IMR-90 (cell line): ENCODE data around the gene PLXNA4. TPM values are rescaled to one million over a fixed set of nuclear protein-coding genes. Genes with fewer than 3 reads are reported as not detected.

Experiments
- ATAC-seq: fragments of 200-7000 bp; cut with Tn5 transposase; 2 replicates; pipeline ENCODE4 v1.9.1; 2020; ENCODE audit warnings: low read depth, mild to moderate bottlenecking, moderate library complexity
- BruUV-seq: library from RNA; stranded (reverse); fragments of 400-500 nt; replicated peaks from 2 replicates; lab custom pipeline; 2021; lab: Mats Ljungman, UMichigan
- CTCF ChIA-PET: fragments of 300-600 bp; formaldehyde crosslinking; extraction: SDS; loops from one replicate; lab custom pipeline; 2021; ENCODE audit warnings: antibody characterized with exemption; lab: Yijun Ruan, JAX
- POLR2A ChIA-PET: fragments of 300-600 bp; sonication (Branson Sonifier 250); formaldehyde crosslinking; loops from one replicate; lab custom pipeline; 2022; ENCODE audit warnings: antibody characterized with exemption; ENCODE audit not compliant: unreplicated experiment; lab: Charles Lee
- DNase-seq: peaks from one replicate; pipeline ENCODE4 v3.0.0; 2013
- H2AFZ ChIP-seq: replicated peaks from 2 replicates; pipeline ENCODE3; 2013; ENCODE audit warnings: low read length, mild to moderate bottlenecking; ENCODE audit not compliant: poor library complexity
- H2AK5ac ChIP-seq: 2 replicates; pipeline ENCODE4 v1.6.1; 2013; ENCODE audit warnings: low read depth, low read length, inconsistent platforms
- H2AK9ac ChIP-seq: replicated peaks from 2 replicates; pipeline ENCODE3; 2013; ENCODE audit warnings: mild to moderate bottlenecking, low read depth, low read length, moderate library complexity; ENCODE audit not compliant: poor library complexity
- H2BK120ac ChIP-seq: 2 replicates; pipeline ENCODE4 v1.6.1; 2013; ENCODE audit warnings: low read depth, low read length, inconsistent platforms
- H2BK15ac ChIP-seq: 3 replicates; pipeline ENCODE4 v1.6.1; 2013; ENCODE audit warnings: low read depth, low read length, inconsistent platforms
- H2BK20ac ChIP-seq: 2 replicates; pipeline ENCODE4 v1.6.1; 2013; ENCODE audit warnings: low read depth, mild to moderate bottlenecking, inconsistent platforms, low read length, moderate library complexity
- H2BK5ac ChIP-seq: 2 replicates; pipeline ENCODE4 v1.6.1; 2013; ENCODE audit warnings: mild to moderate bottlenecking, low read depth, low read length, inconsistent platforms; ENCODE audit not compliant: poor library complexity, severe bottlenecking
- H3K14ac ChIP-seq: replicated peaks from 2 replicates; pipeline ENCODE4 v1.6.1; 2013; ENCODE audit warnings: low read depth, low read length, inconsistent platforms
- H3K18ac ChIP-seq: 2 replicates; pipeline ENCODE4 v1.6.1; 2013; ENCODE audit warnings: low read depth, low read length, control low read depth
- H3K23ac ChIP-seq: 2 replicates; pipeline ENCODE4 v1.6.1; 2013; ENCODE audit warnings: low read depth, low read length, inconsistent platforms
- H3K27ac ChIP-seq: 2 replicates; pipeline ENCODE4 v1.5.1; 2013; ENCODE audit warnings: mild to moderate bottlenecking, control low read depth, low read length; ENCODE audit not compliant: insufficient read depth
- H3K27me3 ChIP-seq: 2 replicates; pipeline ENCODE4 v1.6.1; 2013; ENCODE audit warnings: low read length; ENCODE audit not compliant: control insufficient read depth, insufficient read depth
- H3K36me3 ChIP-seq: 2 replicates; pipeline ENCODE4 v1.6.1; 2013; ENCODE audit warnings: low read length, mixed read lengths; ENCODE audit not compliant: control insufficient read depth, insufficient read depth
- H3K4ac ChIP-seq: 2 replicates; pipeline ENCODE4 v1.6.1; 2013; ENCODE audit warnings: low read depth, low read length, inconsistent platforms
- H3K4me1 ChIP-seq: 2 replicates; pipeline ENCODE4 v1.6.1; 2013; ENCODE audit warnings: low read length, mixed read lengths; ENCODE audit not compliant: control insufficient read depth, insufficient read depth
- H3K4me2 ChIP-seq: 2 replicates; pipeline ENCODE4 v1.6.1; 2013; ENCODE audit warnings: low read depth, mild to moderate bottlenecking, control low read depth, low read length, moderate library complexity
- H3K4me3 ChIP-seq: 2 replicates; pipeline ENCODE4 v1.5.1; 2013; ENCODE audit warnings: low read depth, mild to moderate bottlenecking, control low read depth, low read length, moderate library complexity; ENCODE audit not compliant: insufficient read depth
- H3K56ac ChIP-seq: 2 replicates; pipeline ENCODE4 v1.6.1; 2013; ENCODE audit warnings: low read length, inconsistent platforms; ENCODE audit not compliant: insufficient read depth; ENCODE audit errors: extremely low read depth
- H3K79me1 ChIP-seq, 2 experiments: 2 replicates each; pipeline ENCODE4 v1.6.1; 2013; ENCODE audit warnings: low read length in 2 of 2, inconsistent platforms in 1 of 2, low read depth in 1 of 2
- H3K9ac ChIP-seq: 2 replicates; pipeline ENCODE4 v1.6.1; 2013; ENCODE audit warnings: low read depth, low read length, control low read depth
- H3K9me1 ChIP-seq: 2 replicates; pipeline ENCODE4 v1.6.1; 2013; ENCODE audit warnings: low read length, inconsistent platforms; ENCODE audit not compliant: insufficient read depth
- H3K9me3 ChIP-seq: 2 replicates; pipeline ENCODE4 v1.6.1; 2013; ENCODE audit warnings: low read length; ENCODE audit not compliant: control insufficient read depth, insufficient read depth
- H4K20me1 ChIP-seq: 2 replicates; pipeline ENCODE4 v1.6.1; 2013; ENCODE audit warnings: low read length, inconsistent platforms; ENCODE audit not compliant: insufficient read depth
- H4K5ac ChIP-seq: 2 replicates; pipeline ENCODE4 v1.6.1; 2013; ENCODE audit warnings: mild to moderate bottlenecking, low read depth, low read length, control low read depth
- H4K8ac ChIP-seq, 2 experiments: 2 replicates each; pipeline ENCODE4 v1.6.1; 2013; ENCODE audit warnings: low read depth in 2 of 2, low read length in 2 of 2, control low read depth in 1 of 2, inconsistent platforms in 1 of 2
- H4K91ac ChIP-seq: 2 replicates; pipeline ENCODE4 v1.6.1; 2013; ENCODE audit warnings: low read depth, low read length, inconsistent platforms; ENCODE audit not compliant: insufficient read depth
- BHLHE40 ChIP-seq: fragments of 150-350 bp; IDR thresholded peaks from 2 replicates; pipeline ENCODE4 v1.6.1; 2016; ENCODE audit warnings: mild to moderate bottlenecking, low read depth, low read length
- CEBPB ChIP-seq: IDR thresholded peaks from 2 replicates; pipeline ENCODE4 v1.6.1; 2012; ENCODE audit warnings: low read depth, low read length, improper control_type of control experiment
- CHD1 ChIP-seq: IDR thresholded peaks from 2 replicates; pipeline ENCODE4 v1.6.1; 2012; ENCODE audit warnings: low read depth, low read length, improper control_type of control experiment
- FOS ChIP-seq: fragments of 150-350 bp; IDR thresholded peaks from 2 replicates; pipeline ENCODE4 v1.6.1; 2016; ENCODE audit warnings: low read depth, low read length
- MAFK ChIP-seq: IDR thresholded peaks from 2 replicates; pipeline ENCODE4 v1.6.1; 2012; ENCODE audit warnings: low read depth, low read length, improper control_type of control experiment
- MAZ ChIP-seq: IDR thresholded peaks from 2 replicates; pipeline ENCODE4 v1.6.1; 2012; ENCODE audit warnings: low read depth, mild to moderate bottlenecking, low read length, improper control_type of control experiment, moderate library complexity, borderline replicate concordance
- MXI1 ChIP-seq: IDR thresholded peaks from 2 replicates; pipeline ENCODE4 v1.6.1; 2012; ENCODE audit warnings: low read depth, mild to moderate bottlenecking, low read length, moderate library complexity, borderline replicate concordance
- NFE2L2 ChIP-seq: fragments of 150-350 bp; IDR thresholded peaks from 2 replicates; pipeline ENCODE4 v1.6.1; 2016; ENCODE audit warnings: low read depth, mild to moderate bottlenecking, low read length
- POLR2A ChIP-seq: IDR thresholded peaks from 2 replicates; pipeline ENCODE4 v1.6.1; 2012; ENCODE audit warnings: mild to moderate bottlenecking, low read depth, low read length
- RAD21 ChIP-seq: IDR thresholded peaks from 2 replicates; pipeline ENCODE4 v1.6.1; 2012; ENCODE audit warnings: low read length, improper control_type of control experiment
- RCOR1 ChIP-seq: IDR thresholded peaks from 2 replicates; pipeline ENCODE4 v1.6.1; 2012; ENCODE audit warnings: mild to moderate bottlenecking, low read length, improper control_type of control experiment; ENCODE audit not compliant: insufficient replicate concordance
- RFX5 ChIP-seq: IDR thresholded peaks from 2 replicates; pipeline ENCODE4 v1.8.0; 2012; ENCODE audit warnings: low read depth, mild to moderate bottlenecking, low read length, moderate library complexity
- SMC3 ChIP-seq: fragments of 150-350 bp; IDR thresholded peaks from 2 replicates; pipeline ENCODE4 v1.6.1; 2016; ENCODE audit warnings: low read depth, mild to moderate bottlenecking, antibody characterized with exemption, low read length, moderate library complexity
- WGBS, 2 experiments: methylation state at CpG; one replicate each; pipeline versions ENCODE4 v1.1.5 to v1.1.7; 2013; ENCODE audit warnings: missing lambda C conversion rate in 2 of 2; ENCODE audit not compliant: insufficient read length in 1 of 2; ENCODE audit errors: extremely low coverage in 2 of 2; 5-methylcytosine and 5-hydroxymethylcytosine counted together
- dilution Hi-C: fragments of 300-500 bp; cut with HindIII; formaldehyde crosslinking; loops from one replicate; pipeline ENCODE4 v1.14.3; 2018; ENCODE audit warnings: low sequenced_read_pairs; ENCODE audit not compliant: unreplicated experiment
- in situ Hi-C: fragments of 300-500 bp; cut with MboI; formaldehyde crosslinking; loops from 3 replicates; pipeline ENCODE4 v1.14.3; 2019; ENCODE audit warnings: low sequenced_read_pairs, inconsistent platforms, mixed read lengths
- intact Hi-C: fragments of 100-400 bp; cut with micrococcal nuclease; formaldehyde crosslinking; loops from 2 replicates; pipeline ENCODE4 v1.10.0; 2022
- polyA plus RNA-seq, 3 experiments: library from polyadenylated mRNA; depleted of rRNA; stranded (reverse); fragments of >200 nt; gene quantifications; 2 replicates each; pipeline ENCODE4 v1.2.3, GENCODE V29; 2012; ENCODE audit warnings: low replicate concordance in 1 of 3
- total RNA-seq: library from RNA; depleted of rRNA; stranded (reverse); fragments of >200 nt; gene quantifications from 2 replicates; pipeline ENCODE4 v1.2.3, GENCODE V29; 2012
- TF ChIP-seq, protein P1 (sequence below): conservative IDR thresholded peaks from 2 replicates; pipeline ENCODE4 v1.5.1; 2012; ENCODE audit warnings: mild to moderate bottlenecking, low read depth, low read length, improper control_type of control experiment
- TF ChIP-seq, protein P2 (sequence below): fragments of 150-350 bp; IDR thresholded peaks from 2 replicates; pipeline ENCODE4 v1.6.1; 2017; ENCODE audit warnings: mild to moderate bottlenecking, antibody characterized with exemption, low read length, low read depth
- TF ChIP-seq, protein P3 (sequence below): fragments of 150-350 bp; IDR thresholded peaks from 2 replicates; pipeline ENCODE4 v1.6.1; 2016; ENCODE audit warnings: low read depth, mild to moderate bottlenecking, low read length, moderate library complexity, borderline replicate concordance

The PLXNA4 gene
- total and polyA plus RNA-seq, 2 of the 4 experiments (the other 2 are of a cell fraction): under 0.01 TPM

DNA sequence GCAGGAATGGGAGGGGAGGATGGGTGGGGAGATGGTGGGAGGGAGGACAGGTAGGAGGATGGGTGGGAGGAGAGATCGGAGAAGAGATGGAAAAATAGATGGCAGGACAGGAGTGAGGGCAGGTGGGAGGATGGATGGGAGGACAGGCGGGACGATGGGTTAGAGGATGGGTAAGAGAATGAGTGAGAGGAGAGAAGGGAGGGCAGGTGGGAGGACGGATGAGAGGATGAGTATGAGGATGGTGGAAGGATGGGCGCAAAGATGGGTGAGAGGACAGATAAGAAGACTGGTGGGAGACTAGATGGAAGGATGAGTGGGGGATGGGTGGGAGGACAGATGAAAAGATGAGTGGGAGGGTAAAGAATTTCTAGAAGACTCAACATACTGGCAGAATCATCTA is 438.6 kb downstream of the PLXNA4 start:
- Histone ChIP-seq H3K4ac (no peak overlapping the region), H2AK9ac (no peak overlapping the region), H3K23ac (no peak overlapping the region), H3K9ac (no peak overlapping the region), H2AFZ (no peak overlapping the region), H2BK15ac (no peak overlapping the region), H4K5ac (no peak overlapping the region), H3K79me1 (no peaks in the 10 kb centered on the region), H3K56ac (no peak overlapping the region), H3K4me1 (no peaks in the 10 kb centered on the region), H4K20me1 (no peaks in the 10 kb centered on the region), H2BK20ac (no peak overlapping the region), H3K14ac (no peak overlapping the region), H3K36me3 (no peaks in the 10 kb centered on the region), H3K4me2 (no peak overlapping the region), H3K9me1 (no peaks in the 10 kb centered on the region), H4K91ac (no peak overlapping the region), H2BK5ac (no peak overlapping the region), H3K27ac (no peak overlapping the region), H3K27me3 (no peaks in the 10 kb centered on the region; the same call in 1 of the 2 replicates), H3K9me3 (no peaks in the 10 kb centered on the region), H2AK5ac (no peak overlapping the region), H3K4me3 (no peak overlapping the region), H2BK120ac (no peak overlapping the region), H3K18ac (no peak overlapping the region), H4K8ac (no peak overlapping the region)
- TF ChIP-seq, protein P1, sequence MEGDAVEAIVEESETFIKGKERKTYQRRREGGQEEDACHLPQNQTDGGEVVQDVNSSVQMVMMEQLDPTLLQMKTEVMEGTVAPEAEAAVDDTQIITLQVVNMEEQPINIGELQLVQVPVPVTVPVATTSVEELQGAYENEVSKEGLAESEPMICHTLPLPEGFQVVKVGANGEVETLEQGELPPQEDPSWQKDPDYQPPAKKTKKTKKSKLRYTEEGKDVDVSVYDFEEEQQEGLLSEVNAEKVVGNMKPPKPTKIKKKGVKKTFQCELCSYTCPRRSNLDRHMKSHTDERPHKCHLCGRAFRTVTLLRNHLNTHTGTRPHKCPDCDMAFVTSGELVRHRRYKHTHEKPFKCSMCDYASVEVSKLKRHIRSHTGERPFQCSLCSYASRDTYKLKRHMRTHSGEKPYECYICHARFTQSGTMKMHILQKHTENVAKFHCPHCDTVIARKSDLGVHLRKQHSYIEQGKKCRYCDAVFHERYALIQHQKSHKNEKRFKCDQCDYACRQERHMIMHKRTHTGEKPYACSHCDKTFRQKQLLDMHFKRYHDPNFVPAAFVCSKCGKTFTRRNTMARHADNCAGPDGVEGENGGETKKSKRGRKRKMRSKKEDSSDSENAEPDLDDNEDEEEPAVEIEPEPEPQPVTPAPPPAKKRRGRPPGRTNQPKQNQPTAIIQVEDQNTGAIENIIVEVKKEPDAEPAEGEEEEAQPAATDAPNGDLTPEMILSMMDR: no peak
- TF ChIP-seq MAFK (no peak), BHLHE40 (no peak), CHD1 (no peak), RCOR1 (no peak), SMC3 (no peak), MXI1 (no peak), NFE2L2 (no peak), CEBPB (no peak), POLR2A (no peak), FOS (no peak), RFX5 (no peak), RAD21 (no peak), MAZ (no peak)
- TF ChIP-seq, protein P2, sequence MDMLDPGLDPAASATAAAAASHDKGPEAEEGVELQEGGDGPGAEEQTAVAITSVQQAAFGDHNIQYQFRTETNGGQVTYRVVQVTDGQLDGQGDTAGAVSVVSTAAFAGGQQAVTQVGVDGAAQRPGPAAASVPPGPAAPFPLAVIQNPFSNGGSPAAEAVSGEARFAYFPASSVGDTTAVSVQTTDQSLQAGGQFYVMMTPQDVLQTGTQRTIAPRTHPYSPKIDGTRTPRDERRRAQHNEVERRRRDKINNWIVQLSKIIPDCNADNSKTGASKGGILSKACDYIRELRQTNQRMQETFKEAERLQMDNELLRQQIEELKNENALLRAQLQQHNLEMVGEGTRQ: no peak
- TF ChIP-seq, protein P3, sequence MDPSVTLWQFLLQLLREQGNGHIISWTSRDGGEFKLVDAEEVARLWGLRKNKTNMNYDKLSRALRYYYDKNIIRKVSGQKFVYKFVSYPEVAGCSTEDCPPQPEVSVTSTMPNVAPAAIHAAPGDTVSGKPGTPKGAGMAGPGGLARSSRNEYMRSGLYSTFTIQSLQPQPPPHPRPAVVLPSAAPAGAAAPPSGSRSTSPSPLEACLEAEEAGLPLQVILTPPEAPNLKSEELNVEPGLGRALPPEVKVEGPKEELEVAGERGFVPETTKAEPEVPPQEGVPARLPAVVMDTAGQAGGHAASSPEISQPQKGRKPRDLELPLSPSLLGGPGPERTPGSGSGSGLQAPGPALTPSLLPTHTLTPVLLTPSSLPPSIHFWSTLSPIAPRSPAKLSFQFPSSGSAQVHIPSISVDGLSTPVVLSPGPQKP: no peak
- ChIA-PET CTCF (no interaction called here), POLR2A (no interaction called here)
- in situ Hi-C loops: no loop called here
- BruUV-seq: no TSS peak
- WGBS, 2 experiments: 72% methylated on average over 4 of the region's 5 CpGs; no CpG with 5 or more reads in 1 of the 2 experiments
- DNase-seq (no peak), ATAC-seq (no peak)
- intact Hi-C loops: no loop called here
- dilution Hi-C loops: no loop called here
